22Rv1 (cell line): ENCODE results near the gene NXNL2.
A peak's percentile ranks its signal among the peaks of the same experiment; 100 is the strongest.

Experiments used
- H3K27ac ChIP-seq: fragments of 450-650 bp; 2 replicates; pipeline ENCODE4 v1.5.1; 2017
- ZFX ChIP-seq: fragments of 450-650 bp; IDR thresholded peaks from 2 replicates; pipeline ENCODE4 v1.6.1; 2017; ENCODE audit warnings: antibody characterized with exemption, borderline replicate concordance
- TF ChIP-seq, protein P1 (sequence below): fragments of 450-650 bp; IDR thresholded peaks from 2 replicates; pipeline ENCODE4 v1.5.1; 2017; ENCODE audit warnings: mild to moderate bottlenecking

The NXNL2 gene

GRCh38 chr9:88533951-88534455 is 975 bp upstream of the NXNL2 start:
- H3K27ac ChIP-seq, result 0 out of 2 replicates have a peak overlapping the region, but pooled peaks have one; percentile 13
- TF ChIP-seq, protein P1, sequence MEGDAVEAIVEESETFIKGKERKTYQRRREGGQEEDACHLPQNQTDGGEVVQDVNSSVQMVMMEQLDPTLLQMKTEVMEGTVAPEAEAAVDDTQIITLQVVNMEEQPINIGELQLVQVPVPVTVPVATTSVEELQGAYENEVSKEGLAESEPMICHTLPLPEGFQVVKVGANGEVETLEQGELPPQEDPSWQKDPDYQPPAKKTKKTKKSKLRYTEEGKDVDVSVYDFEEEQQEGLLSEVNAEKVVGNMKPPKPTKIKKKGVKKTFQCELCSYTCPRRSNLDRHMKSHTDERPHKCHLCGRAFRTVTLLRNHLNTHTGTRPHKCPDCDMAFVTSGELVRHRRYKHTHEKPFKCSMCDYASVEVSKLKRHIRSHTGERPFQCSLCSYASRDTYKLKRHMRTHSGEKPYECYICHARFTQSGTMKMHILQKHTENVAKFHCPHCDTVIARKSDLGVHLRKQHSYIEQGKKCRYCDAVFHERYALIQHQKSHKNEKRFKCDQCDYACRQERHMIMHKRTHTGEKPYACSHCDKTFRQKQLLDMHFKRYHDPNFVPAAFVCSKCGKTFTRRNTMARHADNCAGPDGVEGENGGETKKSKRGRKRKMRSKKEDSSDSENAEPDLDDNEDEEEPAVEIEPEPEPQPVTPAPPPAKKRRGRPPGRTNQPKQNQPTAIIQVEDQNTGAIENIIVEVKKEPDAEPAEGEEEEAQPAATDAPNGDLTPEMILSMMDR, result no peak
- no peak for TF ChIP-seq ZFX

- TF ChIP-seq, protein P1, result peak; percentile 32
- no peak for TF ChIP-seq ZFX
- H3K27ac ChIP-seq, result no peak overlapping the region
These were observed 446 bp downstream of the NXNL2 start for GRCh38 chr9:88535226-88536022.

DNA sequence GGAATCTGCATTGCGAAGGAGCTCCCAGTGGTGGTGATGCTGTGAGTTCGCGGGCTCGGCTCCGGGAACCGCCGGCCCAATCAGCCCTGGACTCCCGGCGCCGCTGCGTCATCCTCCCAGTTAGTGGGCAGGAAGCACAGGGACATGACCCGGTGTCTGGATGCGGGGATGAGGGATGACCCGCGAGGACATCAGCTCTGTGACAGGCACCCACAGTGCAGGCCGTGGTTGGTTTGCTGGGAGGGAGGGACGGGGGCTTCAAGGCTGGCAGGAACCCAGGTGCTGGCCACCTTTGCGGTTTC is 996 bp downstream of the NXNL2 start:
- no peak for TF ChIP-seq ZFX
- TF ChIP-seq, protein P1, result no peak
- no peak overlapping the region for H3K27ac ChIP-seq

DNA sequence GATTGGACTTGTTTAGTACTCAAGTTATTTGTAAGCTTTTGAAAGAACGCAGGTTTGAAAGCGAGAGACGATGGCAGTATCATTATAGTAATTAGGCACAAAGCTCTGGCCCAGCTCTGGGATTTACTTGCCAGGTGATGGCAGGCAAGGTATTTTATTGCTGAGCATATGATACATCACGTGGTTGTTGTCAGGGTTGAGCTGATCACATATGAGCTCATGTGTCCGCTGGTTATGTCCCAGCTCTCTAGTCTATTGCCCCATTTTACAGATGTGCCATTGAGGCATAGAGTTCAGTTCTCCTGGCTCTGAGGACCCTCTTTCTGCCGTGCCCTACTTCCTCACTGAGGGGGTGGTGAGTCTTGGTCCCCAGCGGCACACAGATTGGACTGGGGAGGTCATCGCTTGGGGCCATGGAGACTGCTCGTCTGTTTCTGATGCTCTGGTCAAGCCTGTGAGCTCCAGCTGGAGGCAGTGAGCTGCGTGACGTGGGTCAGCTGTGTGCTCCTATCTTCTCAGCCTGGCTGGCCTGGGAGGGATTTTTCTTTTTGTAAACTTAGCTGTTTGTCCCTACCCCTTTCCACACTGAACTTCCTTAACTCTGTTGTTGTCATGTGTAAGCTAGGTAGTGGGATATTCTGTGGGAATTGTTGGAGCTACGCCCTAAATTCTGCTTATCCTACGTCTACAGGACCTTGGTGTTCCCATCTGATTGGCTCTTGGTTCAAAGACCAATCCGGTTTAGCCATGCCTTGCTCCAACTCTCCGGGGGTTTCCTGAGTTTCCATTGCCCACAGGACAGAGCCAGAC is 2.2 kb downstream of the NXNL2 start:
- H3K27ac ChIP-seq, result no peak overlapping the region
- TF ChIP-seq, protein P1, result no peak
- no peak for TF ChIP-seq ZFX

GRCh38 chr9:88537761-88538091 is 2.7 kb downstream of the NXNL2 start:
- TF ChIP-seq ZFX, result no peak
- TF ChIP-seq, protein P1, result no peak
- H3K27ac ChIP-seq, result no peak overlapping the region

GRCh38 chr9:88538311-88539085 is 3.5 kb downstream of the NXNL2 start:
- TF ChIP-seq ZFX, result no peak
- TF ChIP-seq, protein P1, result no peak

More at GRCh38 chr9:88538311-88539085, 3.5 kb downstream of the NXNL2 start:
- H3K27ac ChIP-seq, result no peak overlapping the region
